Effector memory CD4-positive, alpha-beta T cell (primary cell): ENCODE results near the gene TRERF1.

Source experiments
- DNase-seq, 3 donors: peaks; one replicate each; pipeline ENCODE4 v3.0.0-alpha.2; 2020
- H3K27ac ChIP-seq: 2 replicates; pipeline ENCODE4 v1.7.0; 2013; ENCODE audit warnings: mild to moderate bottlenecking, low read length, moderate library complexity; ENCODE audit not compliant: insufficient read depth, poor library complexity, severe bottlenecking
- H3K27me3 ChIP-seq: replicated peaks from 2 replicates; pipeline ENCODE4 v1.7.0; 2013; ENCODE audit warnings: mild to moderate bottlenecking, low read length; ENCODE audit not compliant: insufficient read depth, control insufficient read depth, poor library complexity, severe bottlenecking
- H3K36me3 ChIP-seq: 2 replicates; pipeline ENCODE4 v1.7.0; 2013; ENCODE audit warnings: mild to moderate bottlenecking, low read length, moderate library complexity; ENCODE audit not compliant: control insufficient read depth, insufficient read depth
- H3K4me1 ChIP-seq: 2 replicates; pipeline ENCODE4 v1.7.0; 2013; ENCODE audit warnings: low read length, mild to moderate bottlenecking; ENCODE audit not compliant: control insufficient read depth, insufficient read depth, poor library complexity, severe bottlenecking
- H3K4me3 ChIP-seq: 2 replicates; pipeline ENCODE4 v1.7.0; 2013; ENCODE audit warnings: low read length, low read depth, mild to moderate bottlenecking; ENCODE audit not compliant: insufficient read depth, poor library complexity, severe bottlenecking
- H3K9me3 ChIP-seq: 2 replicates; pipeline ENCODE4 v1.7.0; 2013; ENCODE audit warnings: mild to moderate bottlenecking, low read length, moderate library complexity; ENCODE audit not compliant: control insufficient read depth

The TRERF1 gene

GRCh38 chr6:42281570-42281969, 170.2 kb downstream of the TRERF1 start:
- no peak overlapping the region for H3K27ac ChIP-seq
- no peaks in the 10 kb centered on the region for H3K27me3 ChIP-seq
- H3K9me3 ChIP-seq = no peaks in the 10 kb centered on the region
- H3K4me3 ChIP-seq = no peak overlapping the region
- peaks cover 41% of the 10 kb centered on the region for H3K4me1 ChIP-seq
- no peaks in the 10 kb centered on the region for H3K36me3 ChIP-seq
- peak; percentile 23 to 25 (median 24) for DNase-seq

GRCh38 chr6:42280966-42281533, 170.7 kb downstream of the TRERF1 start:
- Histone ChIP-seq H3K9me3 (no peaks in the 10 kb centered on the region), H3K27ac (no peak overlapping the region), H3K4me1 (peaks cover 41% of the 10 kb centered on the region), H3K4me3 (no peak overlapping the region), H3K36me3 (no peaks in the 10 kb centered on the region), H3K27me3 (no peaks in the 10 kb centered on the region)
- no peak for DNase-seq

GRCh38 chr6:42279966-42280629, 171.6 kb downstream of the TRERF1 start:
- no peak for DNase-seq
- Histone ChIP-seq H3K4me1 (peaks cover 41% of the 10 kb centered on the region), H3K27ac (no peak overlapping the region), H3K9me3 (no peaks in the 10 kb centered on the region), H3K27me3 (no peaks in the 10 kb centered on the region), H3K36me3 (no peaks in the 10 kb centered on the region), H3K4me3 (no peak overlapping the region)

GRCh38 chr6:42279144-42279781, 172.5 kb downstream of the TRERF1 start:
- no peak for DNase-seq
- Histone ChIP-seq H3K27me3 (no peaks in the 10 kb centered on the region), H3K4me1 (peaks cover 41% of the 10 kb centered on the region), H3K9me3 (no peaks in the 10 kb centered on the region), H3K27ac (no peak overlapping the region), H3K36me3 (no peaks in the 10 kb centered on the region), H3K4me3 (no peak overlapping the region)

- Histone ChIP-seq H3K27ac (peak overlapping the region; percentile 12), H3K4me1 (peaks cover 41% of the 10 kb centered on the region), H3K4me3 (no peak overlapping the region), H3K9me3 (no peaks in the 10 kb centered on the region), H3K36me3 (no peaks in the 10 kb centered on the region), H3K27me3 (no peaks in the 10 kb centered on the region)
- DNase-seq = no peak
These were observed 173.4 kb downstream of the TRERF1 start for GRCh38 chr6:42278131-42278853.

- H3K36me3 ChIP-seq = no peaks in the 10 kb centered on the region
- no peaks in the 10 kb centered on the region for H3K9me3 ChIP-seq
- H3K27ac ChIP-seq = no peak overlapping the region
- peaks cover 33% of the 10 kb centered on the region for H3K4me1 ChIP-seq
- no peak overlapping the region for H3K4me3 ChIP-seq
- H3K27me3 ChIP-seq = no peaks in the 10 kb centered on the region
- no peak for DNase-seq
These were observed 175.5 kb downstream of the TRERF1 start for GRCh38 chr6:42276034-42276890.

- H3K27ac ChIP-seq = no peak overlapping the region
- no peak overlapping the region for H3K4me3 ChIP-seq
- DNase-seq = no peak
- peaks cover 26% of the 10 kb centered on the region for H3K4me1 ChIP-seq
- no peaks in the 10 kb centered on the region for H3K9me3 ChIP-seq
- H3K36me3 ChIP-seq = no peaks in the 10 kb centered on the region
- H3K27me3 ChIP-seq = no peaks in the 10 kb centered on the region
These were observed 176.2 kb downstream of the TRERF1 start for GRCh38 chr6:42275376-42276033.

GRCh38 chr6:42274898-42275297, 176.8 kb downstream of the TRERF1 start:
- H3K4me1 ChIP-seq = peaks cover 20% of the 10 kb centered on the region
- H3K27me3 ChIP-seq = no peaks in the 10 kb centered on the region
- H3K4me3 ChIP-seq = no peak overlapping the region
- no peak for DNase-seq
- no peaks in the 10 kb centered on the region for H3K36me3 ChIP-seq
- H3K9me3 ChIP-seq = no peaks in the 10 kb centered on the region
- no peak overlapping the region for H3K27ac ChIP-seq
